Large intestine (tissue), 3 donors: ENCODE results near the gene RNF151. TPM values are rescaled to one million over a fixed set of nuclear protein-coding genes. Genes with fewer than 3 reads are reported as not detected.
"Not testable (repeated sequence)": the region's sequence is repeated elsewhere in the genome, so short reads cannot be mapped to it uniquely, and the experiment has no call there.

Experiments
- DNase-seq, 2 donors: peaks; one replicate each; pipeline versions ENCODE4 v3.0.0 to v3.0.0-alpha.2; 2013
- H3K27ac ChIP-seq: one replicate; pipeline ENCODE4 v1.5.1; 2013; ENCODE audit warnings: low read length
- H3K27me3 ChIP-seq: 2 replicates; pipeline ENCODE4 v1.6.1; 2013; ENCODE audit warnings: low read length; ENCODE audit not compliant: control insufficient read depth, insufficient read depth
- H3K36me3 ChIP-seq: 2 replicates; pipeline ENCODE4 v1.6.1; 2013; ENCODE audit warnings: low read length; ENCODE audit not compliant: control insufficient read depth, insufficient read depth
- H3K4me1 ChIP-seq: one replicate; pipeline ENCODE4 v1.6.1; 2013; ENCODE audit warnings: low read length; ENCODE audit not compliant: control insufficient read depth, insufficient read depth
- H3K4me3 ChIP-seq: one replicate; pipeline ENCODE4 v1.5.1; 2013; ENCODE audit warnings: low read length
- H3K9me3 ChIP-seq: one replicate; pipeline ENCODE4 v1.6.1; 2013; ENCODE audit warnings: mild to moderate bottlenecking, low read depth, low read length, moderate library complexity; ENCODE audit not compliant: control insufficient read depth
- WGBS: methylation state at CpG from one replicate; pipeline ENCODE4 v1.1.5; 2013; ENCODE audit warnings: low lambda C conversion rate; ENCODE audit not compliant: insufficient coverage; 5-methylcytosine and 5-hydroxymethylcytosine counted together
- polyA plus RNA-seq: library from polyadenylated mRNA; unstranded; fragments of 120-200 nt; gene quantifications from one replicate; pipeline ENCODE4 v1.2.1, GENCODE V29; 2013

The RNF151 gene
- polyA plus RNA-seq, 1 donor = 0.09 TPM

- H3K27ac ChIP-seq = no peak overlapping the region
- peaks cover 52% of the 10 kb centered on the region for H3K36me3 ChIP-seq
- no peak overlapping the region for H3K4me3 ChIP-seq
- peaks cover 36% of the 10 kb centered on the region for H3K4me1 ChIP-seq
- no peak for DNase-seq
- no peaks in the 10 kb centered on the region for H3K9me3 ChIP-seq
- WGBS = no CpG with 5 or more reads among the region's 34 CpGs
- no peaks in the 10 kb centered on the region for H3K27me3 ChIP-seq
Measured at GRCh38 chr16:2004795-2005517, 38.3 kb downstream of the RNF151 start.

- H3K27ac ChIP-seq = no peak overlapping the region
- H3K36me3 ChIP-seq = peaks cover 45% of the 10 kb centered on the region
- no peaks in the 10 kb centered on the region for H3K9me3 ChIP-seq
- no peak overlapping the region for H3K4me3 ChIP-seq
- H3K4me1 ChIP-seq = peaks cover 43% of the 10 kb centered on the region
- H3K27me3 ChIP-seq = no peaks in the 10 kb centered on the region
- no CpG with 5 or more reads among the region's 21 CpGs for WGBS
- DNase-seq = no peak
Measured at GRCh38 chr16:2005646-2006045, 39.0 kb downstream of the RNF151 start.

GRCh38 chr16:2006317-2006716 lies 39.7 kb downstream of the RNF151 start:
- no peak for DNase-seq
- H3K4me1 ChIP-seq = peaks cover 43% of the 10 kb centered on the region
- peaks cover 39% of the 10 kb centered on the region for H3K36me3 ChIP-seq
- H3K27ac ChIP-seq = no peak overlapping the region
- no CpG with 5 or more reads among the region's 8 CpGs for WGBS
- H3K27me3 ChIP-seq = no peaks in the 10 kb centered on the region
- no peak overlapping the region for H3K4me3 ChIP-seq
- no peaks in the 10 kb centered on the region for H3K9me3 ChIP-seq

GRCh38 chr16:2007081-2007836 lies 40.6 kb downstream of the RNF151 start:
- Histone ChIP-seq H3K9me3 (no peaks in the 10 kb centered on the region), H3K27ac (peak overlapping the region; percentile 45), H3K36me3 (peaks cover 29% of the 10 kb centered on the region), H3K4me3 (peak overlapping the region; percentile 71), H3K4me1 (peaks cover 43% of the 10 kb centered on the region), H3K27me3 (no peaks in the 10 kb centered on the region)
- DNase-seq = no peak
- WGBS = no CpG with 5 or more reads among the region's 16 CpGs

- DNase-seq = peak; percentile 51 to 53
- peaks cover 43% of the 10 kb centered on the region for H3K4me1 ChIP-seq
- WGBS = no CpG with 5 or more reads among the region's 15 CpGs
- H3K27ac ChIP-seq = peak overlapping the region; percentile 45
- H3K4me3 ChIP-seq = peak overlapping the region; percentile 71
- H3K36me3 ChIP-seq = peaks cover 21% of the 10 kb centered on the region
- H3K27me3 ChIP-seq = no peaks in the 10 kb centered on the region
- H3K9me3 ChIP-seq = no peaks in the 10 kb centered on the region
Measured at GRCh38 chr16:2008009-2008526, 41.4 kb downstream of the RNF151 start.

GRCh38 chr16:2008631-2009163 lies 42.0 kb downstream of the RNF151 start:
- DNase-seq = peak in 1 of 2 donors; percentile 42
- Histone ChIP-seq H3K4me1 (peaks cover 40% of the 10 kb centered on the region), H3K9me3 (no peaks in the 10 kb centered on the region), H3K27ac (peak overlapping the region; percentile 45), H3K36me3 (peaks cover 15% of the 10 kb centered on the region), H3K4me3 (peak overlapping the region; percentile 71), H3K27me3 (no peaks in the 10 kb centered on the region)
- WGBS = no CpG with 5 or more reads among the region's 23 CpGs

GRCh38 chr16:2009164-2009711 lies 42.6 kb downstream of the RNF151 start:
- H3K27me3 ChIP-seq = no peaks in the 10 kb centered on the region
- H3K27ac ChIP-seq = peak overlapping the region; percentile 45
- peaks cover 35% of the 10 kb centered on the region for H3K4me1 ChIP-seq
- H3K36me3 ChIP-seq = peaks cover 15% of the 10 kb centered on the region
- peak in 1 of 2 donors; percentile 67 for DNase-seq
- peak overlapping the region; percentile 71 for H3K4me3 ChIP-seq
- no peaks in the 10 kb centered on the region for H3K9me3 ChIP-seq
- WGBS = no CpG with 5 or more reads among the region's 55 CpGs

GRCh38 chr16:2009791-2010510 lies 43.3 kb downstream of the RNF151 start, which contains the start of gene ZNF598:
TSS of gene ZNF598 (minus strand) at chr16:2009821.
- Histone ChIP-seq H3K4me1 (peaks cover 33% of the 10 kb centered on the region), H3K27me3 (no peaks in the 10 kb centered on the region), H3K9me3 (no peaks in the 10 kb centered on the region), H3K36me3 (peaks cover 15% of the 10 kb centered on the region), H3K4me3 (peak within 1 kb of the TSS; percentile 71), H3K27ac (peak within 1 kb of the TSS; percentile 68)
- WGBS = no CpG with 5 or more reads among the region's 52 CpGs
- peak; percentile 89 to 90 for DNase-seq

GRCh38 chr16:2011726-2012125 lies 45.1 kb downstream of the RNF151 start:
- H3K4me1 ChIP-seq = peaks cover 40% of the 10 kb centered on the region
- H3K27ac ChIP-seq, DNase-seq, H3K27me3 ChIP-seq, H3K4me3 ChIP-seq, H3K36me3 ChIP-seq, H3K9me3 ChIP-seq: not testable (repeated sequence)
- WGBS = no CpG with 5 or more reads among the region's 9 CpGs
